22Rv1 (cell line): Measurements from ENCODE around the gene TMEM167B.

Experiments
- CTCF ChIP-seq: fragments of 450-650 bp; IDR thresholded peaks from 2 replicates; pipeline ENCODE4 v1.5.1; 2017; ENCODE audit warnings: mild to moderate bottlenecking
- ZFX ChIP-seq: fragments of 450-650 bp; IDR thresholded peaks from 2 replicates; pipeline ENCODE4 v1.6.1; 2017; ENCODE audit warnings: antibody characterized with exemption, borderline replicate concordance

- TF ChIP-seq CTCF (no peak), ZFX (no peak)
Observed at GRCh38 chr1:109142260-109142659, 51.7 kb downstream of the TMEM167B start.
